Stimulated activated CD8-positive, alpha-beta memory T cell treated with anti-CD3 and anti-CD28 coated beads, Interleukin-15, amount 100 ng/mL, for 4 hours (primary cell): ENCODE measurements around the gene TNFSF15.

Experiments used
- DNase-seq, 2 donors: peaks; one replicate each; pipeline ENCODE4 v3.0.0-alpha.2; 2020; ENCODE audit warnings: low read depth in 2 of 2

TNFSF15 gene

DNA sequence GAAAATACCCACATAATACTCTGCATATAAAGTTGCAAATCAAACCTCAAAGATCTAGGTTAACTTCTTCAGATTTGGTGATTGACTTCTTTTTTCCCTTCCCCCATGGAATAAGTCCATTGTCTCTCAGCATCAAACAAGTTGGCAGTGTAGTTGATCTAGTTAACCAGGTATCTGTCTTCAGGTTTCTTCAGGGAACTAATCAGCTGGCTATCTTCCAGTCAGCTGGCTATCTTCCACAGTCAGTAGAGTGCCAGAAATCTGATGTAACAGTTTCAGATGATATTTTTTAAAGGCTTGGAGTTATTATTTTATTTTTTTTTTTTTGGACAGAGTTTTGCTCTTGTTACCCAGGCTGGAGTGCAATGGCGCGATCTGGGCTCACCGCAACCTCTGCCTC, 16.8 kb downstream of the TNFSF15 start:
- DNase-seq, result no peak

GRCh38 chr9:114787781-114788498, 17.9 kb downstream of the TNFSF15 start:
- no peak for DNase-seq

- no peak for DNase-seq
Measured at GRCh38 chr9:114787214-114787613, 18.6 kb downstream of the TNFSF15 start.

DNA sequence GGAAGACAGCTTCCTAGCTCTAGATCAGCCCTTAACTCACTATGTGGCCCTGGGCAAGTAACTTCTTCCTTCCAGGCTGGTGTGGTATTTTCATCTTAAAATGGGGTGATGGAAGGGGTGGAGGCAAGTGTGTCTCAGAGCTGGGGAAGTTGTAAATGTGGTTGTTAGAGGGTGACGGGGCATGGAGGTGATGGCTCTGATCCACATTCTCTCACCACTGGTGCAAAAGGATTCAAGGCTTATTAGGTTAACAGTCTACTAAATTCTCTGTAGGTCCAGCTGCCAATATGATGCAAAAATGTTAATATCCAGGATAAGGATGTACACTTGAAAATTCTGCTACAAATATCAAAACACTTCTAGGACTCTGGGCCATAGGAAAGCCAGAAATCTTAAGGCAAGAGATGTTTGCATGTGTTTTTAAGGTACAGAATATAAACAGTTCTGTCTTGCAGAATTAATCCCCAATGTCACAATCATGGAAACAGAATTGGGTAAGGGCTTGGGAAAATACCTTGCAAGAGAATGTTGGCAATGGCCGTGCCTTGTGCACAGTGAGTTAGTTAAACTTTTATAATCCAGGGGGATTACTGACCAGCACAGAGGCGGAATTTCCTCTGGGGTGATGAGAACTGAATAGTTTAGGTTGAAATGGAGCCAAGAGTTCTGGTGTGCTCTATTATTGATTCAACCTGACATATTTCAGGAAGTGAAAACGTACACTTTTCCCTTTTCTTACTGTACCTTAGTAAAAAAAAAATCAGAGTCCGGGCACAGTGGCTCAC, 19.8 kb downstream of the TNFSF15 start:
- DNase-seq, result no peak

DNA sequence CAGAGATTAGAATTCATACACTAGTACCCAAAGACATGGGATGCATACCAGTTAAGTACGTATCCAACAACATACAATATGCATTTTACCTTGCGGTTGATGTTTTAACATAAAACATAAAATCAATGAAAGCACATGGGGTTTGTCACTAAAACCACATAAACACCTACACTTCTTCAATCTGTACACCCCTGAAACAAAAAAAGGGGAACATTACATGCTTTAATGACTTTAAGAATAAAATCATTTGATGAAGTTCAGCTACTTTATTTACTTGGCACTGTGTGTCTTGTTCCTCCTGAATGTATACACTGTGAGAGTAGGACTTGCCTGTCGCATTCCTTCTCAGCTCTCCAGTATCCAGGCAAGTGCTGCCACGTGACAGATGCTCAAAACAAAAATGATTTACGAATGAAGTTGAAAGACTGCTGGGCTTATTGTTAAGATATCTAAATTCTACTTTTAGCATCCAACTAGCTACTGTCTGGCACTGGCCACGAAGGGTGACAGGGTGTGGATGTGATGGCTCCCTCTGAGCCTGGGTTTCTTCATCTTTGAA, 21.0 kb downstream of the TNFSF15 start:
- DNase-seq, result no peak

DNA sequence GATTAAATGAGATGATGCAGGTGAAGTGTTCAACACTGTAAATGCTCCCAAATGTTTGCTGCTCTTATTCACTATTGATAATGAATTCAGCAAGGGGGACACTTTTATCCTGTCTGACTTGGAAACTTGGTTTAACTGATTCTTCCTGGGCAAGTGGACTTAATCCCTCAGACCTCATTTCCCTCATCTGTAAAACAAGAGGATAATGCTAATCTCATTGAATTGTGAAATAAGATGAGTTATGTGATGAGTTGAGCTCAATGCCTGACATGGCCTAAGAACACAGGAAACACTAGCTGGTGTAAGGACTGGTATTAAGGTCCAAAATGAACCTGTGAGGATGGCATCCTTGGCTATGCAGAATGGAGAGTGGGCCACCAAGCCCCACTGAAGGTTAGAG, 23.3 kb downstream of the TNFSF15 start:
- no peak for DNase-seq

GRCh38 chr9:114779352-114779845, 26.4 kb downstream of the TNFSF15 start:
- no peak for DNase-seq

DNA sequence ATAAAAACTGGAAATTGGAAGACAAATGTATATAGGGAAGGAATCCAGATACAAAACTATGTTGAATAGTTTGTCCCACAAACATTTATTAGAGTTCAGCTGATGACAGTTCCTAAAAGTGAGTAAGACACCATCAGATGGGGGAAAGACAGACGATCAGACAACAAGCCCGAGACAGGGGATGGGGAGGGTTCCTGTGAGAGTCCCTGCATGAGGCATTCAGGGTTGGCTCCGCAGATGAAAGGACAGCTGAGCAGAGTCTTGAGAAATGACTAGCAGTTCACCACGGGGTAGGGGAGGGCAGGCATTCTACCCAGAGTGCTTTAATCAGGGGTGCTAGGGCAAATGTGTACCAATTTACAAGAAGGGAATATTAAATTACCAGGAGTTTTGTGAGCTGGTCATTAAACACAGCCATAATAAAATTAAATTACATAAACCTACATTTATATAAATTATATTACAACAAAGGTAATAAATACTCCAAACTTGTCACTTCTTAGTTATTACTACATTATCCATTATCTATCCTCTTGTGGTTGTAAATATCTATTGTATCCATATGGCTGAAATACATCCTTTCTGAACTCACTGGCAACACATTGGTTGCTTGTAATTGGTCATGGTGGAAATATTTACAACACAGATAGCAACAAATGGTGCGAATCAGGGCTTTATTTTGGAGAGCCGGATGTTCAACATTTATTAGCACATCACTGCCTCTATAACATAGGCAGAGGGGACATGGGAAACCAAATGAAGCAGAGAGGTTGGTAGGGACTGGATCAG, 27.8 kb downstream of the TNFSF15 start:
- DNase-seq, result peak in 1 of 2 donors; percentile 12

- no peak for DNase-seq
Measured at GRCh38 chr9:114776683-114777399, 29.0 kb downstream of the TNFSF15 start.

- DNase-seq, result no peak
Measured at GRCh38 chr9:114775981-114776380, 29.9 kb downstream of the TNFSF15 start.

GRCh38 chr9:114775121-114775520, 30.7 kb downstream of the TNFSF15 start:
- DNase-seq, result no peak

GRCh38 chr9:114774524-114774923, 31.3 kb downstream of the TNFSF15 start:
- DNase-seq, result no peak

- DNase-seq, result no peak
Measured at GRCh38 chr9:114771889-114772288, 34.0 kb downstream of the TNFSF15 start.

- DNase-seq, result no peak
Measured at GRCh38 chr9:114770991-114771390, 34.8 kb downstream of the TNFSF15 start.

- no peak for DNase-seq
Measured at GRCh38 chr9:114769624-114770023, 36.2 kb downstream of the TNFSF15 start.

DNA sequence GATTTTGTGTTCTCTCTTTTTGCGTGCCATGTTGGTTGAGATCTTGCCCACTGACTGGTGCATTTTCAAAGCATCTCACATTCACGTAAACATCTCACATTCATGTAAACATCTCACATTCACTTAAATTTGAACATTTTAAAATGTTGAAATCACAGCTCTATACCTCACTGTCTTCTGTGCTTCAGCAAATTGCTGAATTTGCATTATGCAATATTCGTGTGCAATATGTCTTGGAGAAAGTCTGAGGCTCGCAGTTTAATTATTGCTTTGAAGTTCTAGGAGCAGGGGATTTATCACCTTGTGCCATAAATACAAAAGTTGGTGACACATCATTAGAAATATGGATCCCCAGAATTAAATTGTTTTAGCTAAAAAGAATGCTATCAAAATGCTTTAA, 42.6 kb downstream of the TNFSF15 start:
- no peak for DNase-seq

DNA sequence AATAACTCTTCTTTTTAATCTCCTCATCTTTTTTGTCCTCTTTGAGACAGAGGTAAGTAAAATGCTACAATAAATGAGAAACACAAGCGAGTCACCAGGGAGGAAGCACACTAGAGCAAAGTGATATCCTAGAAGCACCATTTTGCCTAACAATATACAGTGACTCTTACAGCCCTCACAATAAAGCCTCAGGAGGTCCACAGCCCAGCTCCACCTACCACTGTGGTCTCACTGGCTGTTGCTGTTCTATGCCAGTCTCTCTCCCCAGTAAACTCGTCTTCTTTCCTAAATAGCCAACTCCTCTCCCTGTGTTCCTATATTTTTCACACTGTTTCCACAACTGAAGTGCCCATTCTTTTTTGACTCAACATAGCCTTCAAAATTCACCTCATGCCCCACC, 44.3 kb downstream of the TNFSF15 start:
- DNase-seq, result no peak

GRCh38 chr9:114759512-114760341, 46.1 kb downstream of the TNFSF15 start:
- no peak for DNase-seq

DNA sequence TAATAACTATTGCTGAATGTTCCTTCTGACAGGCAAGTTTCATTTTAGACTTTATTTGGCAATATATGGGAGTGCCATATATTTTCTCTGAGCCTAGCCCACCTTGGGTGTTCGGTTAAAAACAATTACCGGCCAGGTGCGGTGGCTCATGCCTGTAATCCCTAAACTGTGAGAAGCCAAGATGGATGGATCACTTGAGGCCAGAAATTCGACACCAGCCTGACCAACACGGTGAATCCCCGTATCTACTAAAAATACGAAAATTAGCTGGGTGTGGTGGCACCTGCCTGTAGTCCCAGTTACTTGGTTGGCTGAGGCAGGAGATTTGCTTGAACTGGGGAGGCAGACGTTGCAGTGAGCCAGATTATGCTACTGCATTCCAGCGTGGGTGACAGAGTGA, 47.9 kb downstream of the TNFSF15 start:
- no peak for DNase-seq

GRCh38 chr9:114757395-114757794, 48.4 kb downstream of the TNFSF15 start:
- DNase-seq, result no peak
